Mesendoderm (in vitro differentiated cells): ENCODE results near the gene CTDSP1.

Experiments
- DNase-seq: peaks from one replicate; pipeline ENCODE4 v3.0.0; 2013
- H2AK5ac ChIP-seq: 2 replicates; pipeline ENCODE4 v1.6.1; 2013; ENCODE audit warnings: low read length, inconsistent platforms
- H2BK120ac ChIP-seq: 2 replicates; pipeline ENCODE4 v1.6.1; 2013; ENCODE audit warnings: low read depth, mild to moderate bottlenecking, low read length, moderate library complexity, mixed read lengths
- H2BK15ac ChIP-seq: replicated peaks from 2 replicates; pipeline ENCODE4 v1.6.1; 2013; ENCODE audit warnings: low read depth, mild to moderate bottlenecking, moderate library complexity
- H2BK5ac ChIP-seq: 2 replicates; pipeline ENCODE4 v1.6.1; 2013; ENCODE audit warnings: low read length, inconsistent platforms
- H3K18ac ChIP-seq: 2 replicates; pipeline ENCODE4 v1.6.1; 2013; ENCODE audit warnings: mild to moderate bottlenecking, low read length, mixed read lengths
- H3K23ac ChIP-seq: one replicate; pipeline ENCODE4 v1.6.1; 2013; ENCODE audit warnings: low read length
- H3K27ac ChIP-seq: 2 replicates; pipeline ENCODE4 v1.5.1; 2013; ENCODE audit warnings: low read depth, mild to moderate bottlenecking, inconsistent platforms, low read length, moderate library complexity
- H3K27me3 ChIP-seq: 2 replicates; pipeline ENCODE4 v1.6.1; 2013; ENCODE audit warnings: low read length, control low read depth, mild to moderate bottlenecking, inconsistent platforms; ENCODE audit not compliant: insufficient read depth, poor library complexity
- H3K36me3 ChIP-seq: 2 replicates; pipeline ENCODE4 v1.6.1; 2013; ENCODE audit warnings: low read length, inconsistent platforms; ENCODE audit not compliant: control insufficient read depth, insufficient read depth
- H3K4ac ChIP-seq: one replicate; pipeline ENCODE4 v1.6.1; 2013; ENCODE audit warnings: low read depth, mild to moderate bottlenecking, low read length, moderate library complexity
- H3K4me1 ChIP-seq: 2 replicates; pipeline ENCODE4 v1.6.1; 2013; ENCODE audit warnings: low read depth, low read length, inconsistent platforms; ENCODE audit not compliant: control insufficient read depth
- H3K4me2 ChIP-seq: 2 replicates; pipeline ENCODE4 v1.6.1; 2013; ENCODE audit warnings: low read length
- H3K4me3 ChIP-seq: 2 replicates; pipeline ENCODE4 v1.5.1; 2013; ENCODE audit warnings: mild to moderate bottlenecking, low read length
- H3K56ac ChIP-seq: one replicate; pipeline ENCODE4 v1.6.1; 2013; ENCODE audit warnings: low read length
- H3K79me1 ChIP-seq: 2 replicates; pipeline ENCODE4 v1.6.1; 2013; ENCODE audit warnings: low read length, inconsistent platforms
- H3K79me2 ChIP-seq: 2 replicates; pipeline ENCODE4 v1.6.1; 2013; ENCODE audit warnings: mild to moderate bottlenecking, low read length; ENCODE audit not compliant: control insufficient read depth, insufficient read depth
- H3K9ac ChIP-seq: 2 replicates; pipeline ENCODE4 v1.6.1; 2013; ENCODE audit warnings: low read length, inconsistent platforms
- H4K5ac ChIP-seq: one replicate; pipeline ENCODE4 v1.6.1; 2013; ENCODE audit warnings: low read length
- H4K8ac ChIP-seq: one replicate; pipeline ENCODE4 v1.6.1; 2013; ENCODE audit warnings: low read depth, mild to moderate bottlenecking, control low read depth, low read length, moderate library complexity
- WGBS: extraction: QIAGEN DNeasy Blood & Tissue Kit; methylation state at CpG from one replicate; pipeline ENCODE4 v1.1.7; 2013; ENCODE audit warnings: low lambda C conversion rate, missing lambda C conversion rate; ENCODE audit not compliant: insufficient coverage; ENCODE audit errors: extremely low coverage; 5-methylcytosine and 5-hydroxymethylcytosine counted together

Gene CTDSP1

GRCh38 chr2:218428846-218429558, 29.3 kb downstream of the CTDSP1 start:
- Histone ChIP-seq H3K23ac (no peak overlapping the region), H2AK5ac (no peak overlapping the region), H3K27ac (no peak overlapping the region), H4K5ac (no peak overlapping the region), H3K56ac (no peak overlapping the region), H3K4me1 (no peaks in the 10 kb centered on the region), H3K4me3 (no peak overlapping the region), H3K18ac (no peak overlapping the region), H3K79me2 (no peaks in the 10 kb centered on the region), H3K4me2 (no peak overlapping the region), H3K9ac (no peak overlapping the region), H2BK15ac (no peak overlapping the region), H3K27me3 (no peaks in the 10 kb centered on the region), H3K79me1 (no peaks in the 10 kb centered on the region), H3K36me3 (no peaks in the 10 kb centered on the region), H2BK5ac (no peak overlapping the region), H3K4ac (no peak overlapping the region), H2BK120ac (no peak overlapping the region), H4K8ac (no peak overlapping the region)
- no peak for DNase-seq
- WGBS: no CpG with 5 or more reads among the region's 24 CpGs

GRCh38 chr2:218429911-218430692, 30.4 kb downstream of the CTDSP1 start:
- Histone ChIP-seq H3K36me3 (no peaks in the 10 kb centered on the region), H2BK120ac (no peak overlapping the region), H3K18ac (no peak overlapping the region), H3K4me2 (no peak overlapping the region), H2BK15ac (no peak overlapping the region), H3K79me2 (no peaks in the 10 kb centered on the region), H3K9ac (no peak overlapping the region), H3K23ac (no peak overlapping the region), H4K5ac (no peak overlapping the region), H3K27me3 (no peaks in the 10 kb centered on the region), H2AK5ac (no peak overlapping the region), H3K79me1 (no peaks in the 10 kb centered on the region), H3K4ac (no peak overlapping the region), H3K4me3 (no peak overlapping the region), H3K27ac (no peak overlapping the region), H3K4me1 (no peaks in the 10 kb centered on the region), H3K56ac (no peak overlapping the region), H2BK5ac (no peak overlapping the region), H4K8ac (no peak overlapping the region)
- no peak for DNase-seq
- no CpG with 5 or more reads among the region's 9 CpGs for WGBS

GRCh38 chr2:218430721-218431120, 31.1 kb downstream of the CTDSP1 start:
- Histone ChIP-seq H3K23ac (no peak overlapping the region), H2AK5ac (no peak overlapping the region), H2BK120ac (no peak overlapping the region), H3K79me2 (no peaks in the 10 kb centered on the region), H3K27me3 (no peaks in the 10 kb centered on the region), H3K18ac (no peak overlapping the region), H3K4ac (no peak overlapping the region), H2BK5ac (no peak overlapping the region), H4K5ac (no peak overlapping the region), H3K4me3 (no peak overlapping the region), H3K4me1 (no peaks in the 10 kb centered on the region), H2BK15ac (no peak overlapping the region), H3K79me1 (no peaks in the 10 kb centered on the region), H3K36me3 (no peaks in the 10 kb centered on the region), H3K4me2 (no peak overlapping the region), H3K9ac (no peak overlapping the region), H3K27ac (no peak overlapping the region), H3K56ac (no peak overlapping the region), H4K8ac (no peak overlapping the region)
- WGBS: no CpG with 5 or more reads among the region's 11 CpGs
- no peak for DNase-seq

GRCh38 chr2:218431878-218432277, 32.2 kb downstream of the CTDSP1 start:
- no peak overlapping the region for H3K4ac ChIP-seq
- no peaks in the 10 kb centered on the region for H3K36me3 ChIP-seq
- H3K4me2 ChIP-seq: no peak overlapping the region
- no peak overlapping the region for H3K56ac ChIP-seq
- H3K23ac ChIP-seq: no peak overlapping the region
- no peaks in the 10 kb centered on the region for H3K79me1 ChIP-seq
- H2AK5ac ChIP-seq: no peak overlapping the region
- H4K5ac ChIP-seq: no peak overlapping the region
- H3K18ac ChIP-seq: no peak overlapping the region
- no peak overlapping the region for H3K9ac ChIP-seq
- H3K79me2 ChIP-seq: no peaks in the 10 kb centered on the region
- no peak overlapping the region for H2BK15ac ChIP-seq
- H3K27me3 ChIP-seq: no peaks in the 10 kb centered on the region
- WGBS: no CpG with 5 or more reads among the region's 10 CpGs
- no peak overlapping the region for H3K27ac ChIP-seq
- no peak overlapping the region for H2BK5ac ChIP-seq
- no peak overlapping the region for H4K8ac ChIP-seq
- H2BK120ac ChIP-seq: no peak overlapping the region
- H3K4me3 ChIP-seq: no peak overlapping the region
- no peaks in the 10 kb centered on the region for H3K4me1 ChIP-seq
- no peak for DNase-seq

- Histone ChIP-seq H3K4me3 (no peak overlapping the region), H3K4me1 (no peaks in the 10 kb centered on the region), H4K5ac (no peak overlapping the region), H3K79me2 (no peaks in the 10 kb centered on the region), H3K9ac (no peak overlapping the region), H3K79me1 (no peaks in the 10 kb centered on the region), H2AK5ac (no peak overlapping the region), H3K27ac (no peak overlapping the region), H3K36me3 (no peaks in the 10 kb centered on the region), H4K8ac (no peak overlapping the region), H2BK15ac (no peak overlapping the region), H2BK5ac (no peak overlapping the region), H3K56ac (no peak overlapping the region), H3K23ac (no peak overlapping the region), H3K4me2 (no peak overlapping the region), H3K18ac (no peak overlapping the region), H3K4ac (no peak overlapping the region), H3K27me3 (no peaks in the 10 kb centered on the region), H2BK120ac (no peak overlapping the region)
- DNase-seq: no peak
- no CpG with 5 or more reads among the region's 8 CpGs for WGBS
Measured at GRCh38 chr2:218432676-218433365, 33.2 kb downstream of the CTDSP1 start.
